ENCODE results near the gene AP1S1. TPM values are rescaled to one million over a fixed set of nuclear protein-coding genes. Genes with fewer than 3 reads are reported as not detected.

AP1S1 gene
- total and polyA plus RNA-seq, 2 of the 13 experiments (the other 11 are each of a cell fraction or from before 2014, with no cell fraction given), result 57.5 to 68.1 TPM

- TF ChIP-seq ZNF580 (CRISPR knock-in tag; IDR thresholded peaks at IDR 0.05; ENCODE audit: borderline replicate concordance, low read depth) (peak; percentile 100), TFAP4 (IDR thresholded peaks at IDR 0.05; ENCODE audit: borderline replicate concordance, low read depth) (peak; percentile 70; the same call in 1 of the 2 replicates), ZKSCAN8 (CRISPR knock-in tag; IDR thresholded peaks at IDR 0.05; ENCODE audit: borderline replicate concordance) (peak; percentile 80; the same call in 1 of the 2 replicates), PRDM10 (CRISPR knock-in tag; IDR thresholded peaks at IDR 0.05; ENCODE audit: low read depth) (peak; percentile 71; the same call in 1 of the 2 replicates), KDM5A (IDR thresholded peaks at IDR 0.05; ENCODE audit: borderline replicate concordance, low read length) (no peak), ZNF777 (CRISPR knock-in tag; IDR thresholded peaks at IDR 0.05) (peak; percentile 79), HDAC6 (IDR thresholded peaks at IDR 0.05; ENCODE audit: low read depth, low read length) (no peak), SALL1 (CRISPR knock-in tag; IDR thresholded peaks at IDR 0.05) (peak; percentile 99), ZNF552 (CRISPR knock-in tag; IDR thresholded peaks at IDR 0.05; ENCODE audit: borderline replicate concordance) (peak; percentile 96), ZNF44 (CRISPR knock-in tag; IDR thresholded peaks at IDR 0.05) (peak; percentile 96; the same call in 1 of the 2 replicates)
- TF ChIP-seq, protein P1, sequence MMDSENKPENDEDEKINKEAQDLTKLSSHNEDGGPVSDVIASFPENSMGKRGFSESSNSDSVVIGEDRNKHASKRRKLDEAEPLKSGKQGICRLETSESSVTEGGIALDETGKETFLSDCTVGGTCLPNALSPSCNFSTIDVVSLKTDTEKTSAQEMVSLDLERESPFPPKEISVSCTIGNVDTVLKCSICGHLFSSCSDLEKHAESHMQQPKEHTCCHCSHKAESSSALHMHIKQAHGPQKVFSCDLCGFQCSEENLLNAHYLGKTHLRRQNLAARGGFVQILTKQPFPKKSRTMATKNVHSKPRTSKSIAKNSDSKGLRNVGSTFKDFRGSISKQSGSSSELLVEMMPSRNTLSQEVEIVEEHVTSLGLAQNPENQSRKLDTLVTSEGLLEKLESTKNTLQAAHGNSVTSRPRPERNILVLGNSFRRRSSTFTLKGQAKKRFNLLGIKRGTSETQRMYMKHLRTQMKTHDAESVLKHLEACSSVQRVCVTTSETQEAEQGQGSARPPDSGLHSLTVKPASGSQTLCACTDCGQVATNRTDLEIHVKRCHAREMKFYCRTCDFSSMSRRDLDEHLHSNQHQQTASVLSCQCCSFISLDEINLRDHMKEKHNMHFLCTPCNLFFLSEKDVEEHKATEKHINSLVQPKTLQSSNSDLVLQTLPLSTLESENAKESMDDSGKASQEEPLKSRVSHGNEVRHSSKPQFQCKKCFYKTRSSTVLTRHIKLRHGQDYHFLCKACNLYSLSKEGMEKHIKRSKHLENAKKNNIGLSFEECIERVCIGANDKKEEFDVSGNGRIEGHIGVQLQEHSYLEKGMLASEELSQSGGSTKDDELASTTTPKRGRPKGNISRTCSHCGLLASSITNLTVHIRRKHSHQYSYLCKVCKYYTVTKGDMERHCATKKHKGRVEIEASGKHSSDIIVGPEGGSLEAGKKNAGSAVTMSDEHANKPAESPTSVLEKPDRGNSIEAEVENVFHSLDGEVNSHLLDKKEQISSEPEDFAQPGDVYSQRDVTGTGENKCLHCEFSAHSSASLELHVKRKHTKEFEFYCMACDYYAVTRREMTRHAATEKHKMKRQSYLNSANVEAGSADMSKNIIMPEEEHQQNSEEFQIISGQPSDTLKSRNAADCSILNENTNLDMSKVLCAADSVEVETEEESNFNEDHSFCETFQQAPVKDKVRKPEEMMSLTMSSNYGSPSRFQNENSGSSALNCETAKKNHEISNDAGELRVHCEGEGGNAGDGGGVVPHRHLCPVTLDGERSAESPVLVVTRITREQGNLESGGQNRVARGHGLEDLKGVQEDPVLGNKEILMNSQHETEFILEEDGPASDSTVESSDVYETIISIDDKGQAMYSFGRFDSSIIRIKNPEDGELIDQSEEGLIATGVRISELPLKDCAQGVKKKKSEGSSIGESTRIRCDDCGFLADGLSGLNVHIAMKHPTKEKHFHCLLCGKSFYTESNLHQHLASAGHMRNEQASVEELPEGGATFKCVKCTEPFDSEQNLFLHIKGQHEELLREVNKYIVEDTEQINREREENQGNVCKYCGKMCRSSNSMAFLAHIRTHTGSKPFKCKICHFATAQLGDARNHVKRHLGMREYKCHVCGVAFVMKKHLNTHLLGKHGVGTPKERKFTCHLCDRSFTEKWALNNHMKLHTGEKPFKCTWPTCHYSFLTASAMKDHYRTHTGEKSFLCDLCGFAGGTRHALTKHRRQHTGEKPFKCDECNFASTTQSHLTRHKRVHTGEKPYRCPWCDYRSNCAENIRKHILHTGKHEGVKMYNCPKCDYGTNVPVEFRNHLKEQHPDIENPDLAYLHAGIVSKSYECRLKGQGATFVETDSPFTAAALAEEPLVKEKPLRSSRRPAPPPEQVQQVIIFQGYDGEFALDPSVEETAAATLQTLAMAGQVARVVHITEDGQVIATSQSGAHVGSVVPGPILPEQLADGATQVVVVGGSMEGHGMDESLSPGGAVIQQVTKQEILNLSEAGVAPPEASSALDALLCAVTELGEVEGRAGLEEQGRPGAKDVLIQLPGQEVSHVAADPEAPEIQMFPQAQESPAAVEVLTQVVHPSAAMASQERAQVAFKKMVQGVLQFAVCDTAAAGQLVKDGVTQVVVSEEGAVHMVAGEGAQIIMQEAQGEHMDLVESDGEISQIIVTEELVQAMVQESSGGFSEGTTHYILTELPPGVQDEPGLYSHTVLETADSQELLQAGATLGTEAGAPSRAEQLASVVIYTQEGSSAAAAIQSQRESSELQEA (CRISPR knock-in tag; IDR thresholded peaks at IDR 0.05; ENCODE audit: not compliant biosample characterization), result peak; percentile 95
- TF ChIP-seq, protein P2, sequence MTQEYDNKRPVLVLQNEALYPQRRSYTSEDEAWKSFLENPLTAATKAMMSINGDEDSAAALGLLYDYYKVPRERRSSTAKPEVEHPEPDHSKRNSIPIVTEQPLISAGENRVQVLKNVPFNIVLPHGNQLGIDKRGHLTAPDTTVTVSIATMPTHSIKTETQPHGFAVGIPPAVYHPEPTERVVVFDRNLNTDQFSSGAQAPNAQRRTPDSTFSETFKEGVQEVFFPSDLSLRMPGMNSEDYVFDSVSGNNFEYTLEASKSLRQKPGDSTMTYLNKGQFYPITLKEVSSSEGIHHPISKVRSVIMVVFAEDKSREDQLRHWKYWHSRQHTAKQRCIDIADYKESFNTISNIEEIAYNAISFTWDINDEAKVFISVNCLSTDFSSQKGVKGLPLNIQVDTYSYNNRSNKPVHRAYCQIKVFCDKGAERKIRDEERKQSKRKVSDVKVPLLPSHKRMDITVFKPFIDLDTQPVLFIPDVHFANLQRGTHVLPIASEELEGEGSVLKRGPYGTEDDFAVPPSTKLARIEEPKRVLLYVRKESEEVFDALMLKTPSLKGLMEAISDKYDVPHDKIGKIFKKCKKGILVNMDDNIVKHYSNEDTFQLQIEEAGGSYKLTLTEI (CRISPR knock-in tag; conservative IDR thresholded peaks at IDR 0.05), result no peak
These were observed 11.0 kb downstream of the AP1S1 start, which contains the start of gene VGF (continued) for GRCh38 chr7:101165075-101165957.

All from HepG2 (cell line).